IPS DF 19.7 (cell line): ENCODE data around the gene ARSJ.
"Not testable (repeated sequence)": the region's sequence is repeated elsewhere in the genome, so short reads cannot be mapped to it uniquely, and the experiment has no call there.

Experiments
- DNase-seq: peaks from one replicate; pipeline ENCODE4 v3.0.0-alpha.2; 2013; ENCODE audit warnings: low read depth, low spot score

Gene ARSJ

DNA sequence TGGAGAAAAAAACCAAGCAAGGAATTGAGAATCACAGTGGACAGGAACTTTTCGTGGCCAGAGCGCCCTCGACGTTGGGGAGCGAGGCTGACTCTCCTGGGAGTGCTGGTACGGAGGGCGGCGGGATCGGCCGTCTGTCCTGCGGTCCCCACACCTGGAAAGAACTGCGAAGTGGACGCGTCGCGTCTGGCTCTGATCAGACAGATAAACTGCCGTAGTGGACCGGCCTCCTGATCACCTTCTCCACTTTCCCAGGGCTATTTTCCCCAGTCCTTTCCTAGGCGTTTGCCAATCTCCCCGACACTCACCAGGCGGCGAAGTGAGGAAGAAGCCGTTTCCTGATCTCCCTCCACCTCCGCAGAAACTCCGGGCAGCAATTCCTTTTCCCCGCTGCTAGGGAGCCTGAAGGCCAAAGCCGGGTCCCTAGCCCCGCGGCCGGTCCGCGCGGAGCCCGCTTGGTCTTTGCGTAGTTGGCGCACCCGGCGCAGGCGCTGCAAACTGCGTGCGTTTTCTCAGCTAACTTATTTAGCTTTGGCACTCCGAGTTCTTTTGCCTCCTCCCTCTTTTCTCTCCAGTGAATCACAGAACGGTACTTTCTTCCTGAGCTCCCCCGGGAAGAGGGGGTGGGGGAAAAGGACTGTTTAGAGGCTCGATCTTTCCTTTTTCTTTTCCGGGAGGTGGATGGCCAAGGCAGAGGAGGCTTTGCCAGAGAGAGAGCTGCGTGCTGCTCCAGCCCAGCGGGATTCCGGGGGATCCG is at the start of gene ARSJ:
Gene ARSJ (minus strand): TSS at position 500 of the 757 bp plus-strand sequence. CDS start 813 bp downstream, outside the sequence.
- no peak for DNase-seq

DNA sequence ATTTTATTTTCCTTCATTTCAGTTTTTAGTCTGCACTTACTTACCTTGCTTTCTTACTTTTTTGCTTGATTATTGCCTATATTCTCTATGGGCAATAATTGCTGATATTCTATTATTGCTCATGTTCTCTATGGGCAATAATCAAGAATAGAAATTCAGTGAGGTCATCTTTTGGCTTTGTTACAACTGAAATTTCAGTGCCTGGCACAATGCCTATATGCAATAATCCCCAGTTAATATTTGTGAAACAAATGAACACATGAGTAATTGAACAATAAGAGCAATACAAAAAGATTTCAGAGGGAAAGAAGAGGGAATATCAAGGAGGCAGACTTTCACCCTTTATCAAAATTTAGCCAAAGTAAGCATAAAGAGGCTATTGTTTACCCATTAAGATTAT is 48.6 kb upstream of the ARSJ start:
- no peak for DNase-seq

DNA sequence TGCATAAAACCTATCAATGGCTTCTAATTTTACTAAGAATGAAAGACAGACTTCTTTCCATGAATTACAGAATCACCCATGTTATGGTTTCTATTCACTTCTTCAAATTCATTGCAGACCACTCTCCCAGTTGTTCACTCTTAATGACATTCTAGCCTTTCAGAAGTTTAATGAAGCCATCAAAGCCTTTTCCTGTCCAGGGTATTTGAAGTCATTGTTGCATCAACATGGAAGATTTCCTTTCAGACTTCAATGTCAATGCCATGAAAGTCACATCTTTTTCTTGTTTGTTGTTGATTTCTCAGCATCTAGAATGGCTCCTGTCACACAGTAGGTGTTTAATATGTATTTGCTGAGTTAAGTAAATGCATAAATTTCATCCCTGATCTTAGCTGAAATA is 48.1 kb upstream of the ARSJ start:
- DNase-seq = no peak

DNA sequence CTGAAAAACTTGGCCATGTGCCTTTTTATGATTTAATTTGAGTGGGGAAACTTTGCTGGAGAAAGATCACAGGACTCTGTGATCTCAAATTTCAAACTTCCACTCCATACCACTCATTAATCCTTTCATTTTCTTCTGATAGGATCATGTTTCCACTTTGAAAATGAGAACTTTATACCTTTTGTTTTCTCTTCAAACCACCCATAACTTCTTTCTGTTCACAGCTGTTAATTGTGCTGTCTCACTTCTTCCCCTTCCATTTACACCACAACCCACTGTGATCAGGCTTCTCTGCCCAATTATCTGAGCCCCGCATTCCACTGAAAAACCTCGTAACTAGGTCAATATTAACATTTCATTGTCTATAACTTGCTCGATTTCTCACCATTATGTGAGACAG is 47.0 kb upstream of the ARSJ start:
- DNase-seq = no peak

DNA sequence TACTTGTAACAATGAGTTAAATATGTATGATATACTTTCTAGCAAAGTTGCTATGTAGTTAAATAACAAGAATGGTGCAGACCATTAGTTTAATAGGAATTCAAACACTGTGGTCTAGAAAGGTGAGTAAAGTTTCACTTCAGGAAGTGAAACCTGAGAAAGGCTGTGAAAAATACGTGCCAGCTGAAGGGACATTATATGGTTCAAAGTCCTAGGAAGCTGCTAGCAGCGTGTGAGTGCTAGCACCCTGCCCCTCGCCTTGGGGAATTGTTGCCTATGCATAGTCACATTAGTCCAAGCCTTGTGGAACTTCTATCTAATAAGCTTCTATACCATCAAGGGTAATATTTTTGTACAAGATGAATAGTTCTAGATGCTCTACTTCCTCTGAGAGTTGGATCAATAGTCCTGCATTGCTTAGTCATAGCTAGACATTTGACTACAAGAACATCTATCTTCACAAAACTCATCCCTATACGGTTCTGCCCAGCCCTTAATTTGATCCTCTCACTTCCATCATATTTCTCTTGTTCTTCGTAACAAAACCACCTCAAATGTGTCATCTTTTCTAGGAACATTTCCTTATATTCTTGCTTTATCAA is 45.8 kb upstream of the ARSJ start:
- no peak for DNase-seq

DNA sequence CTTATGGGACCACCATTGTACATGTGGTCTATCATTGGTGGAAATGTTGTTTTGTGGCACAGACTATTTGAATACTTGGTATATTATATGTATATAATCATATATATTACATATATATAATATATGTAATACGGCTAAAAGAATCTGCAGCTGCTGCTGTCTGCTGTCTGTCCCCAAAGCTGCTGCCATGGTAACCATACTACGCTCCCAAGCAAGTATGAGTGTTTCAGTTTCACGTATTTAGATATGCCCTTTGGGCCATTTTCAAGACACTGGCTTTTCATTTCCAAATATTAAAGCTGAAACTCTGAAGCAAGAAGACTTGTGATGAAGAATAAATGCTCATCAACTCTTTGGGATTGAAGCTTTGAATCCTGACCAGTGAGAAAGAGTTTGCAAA is 42.0 kb upstream of the ARSJ start:
- DNase-seq = no peak

DNA sequence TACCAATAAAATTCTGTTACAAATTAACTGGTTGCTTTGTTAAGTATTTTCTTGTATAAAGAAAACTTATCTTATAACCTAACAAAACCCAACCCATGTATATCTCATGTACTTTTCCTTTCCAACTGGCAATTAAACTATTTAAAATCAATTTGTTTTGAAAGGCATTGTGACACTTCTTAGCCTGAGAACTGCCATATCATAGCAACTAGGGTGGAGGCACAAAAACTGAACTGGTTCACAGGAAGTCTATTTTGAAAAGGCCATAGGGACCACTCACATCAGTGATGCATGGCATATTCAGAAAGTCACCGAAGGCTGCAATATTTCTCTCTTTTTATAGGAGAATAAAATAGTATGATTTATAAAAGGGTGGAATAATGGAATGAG is 40.5 kb upstream of the ARSJ start:
- no peak for DNase-seq

DNA sequence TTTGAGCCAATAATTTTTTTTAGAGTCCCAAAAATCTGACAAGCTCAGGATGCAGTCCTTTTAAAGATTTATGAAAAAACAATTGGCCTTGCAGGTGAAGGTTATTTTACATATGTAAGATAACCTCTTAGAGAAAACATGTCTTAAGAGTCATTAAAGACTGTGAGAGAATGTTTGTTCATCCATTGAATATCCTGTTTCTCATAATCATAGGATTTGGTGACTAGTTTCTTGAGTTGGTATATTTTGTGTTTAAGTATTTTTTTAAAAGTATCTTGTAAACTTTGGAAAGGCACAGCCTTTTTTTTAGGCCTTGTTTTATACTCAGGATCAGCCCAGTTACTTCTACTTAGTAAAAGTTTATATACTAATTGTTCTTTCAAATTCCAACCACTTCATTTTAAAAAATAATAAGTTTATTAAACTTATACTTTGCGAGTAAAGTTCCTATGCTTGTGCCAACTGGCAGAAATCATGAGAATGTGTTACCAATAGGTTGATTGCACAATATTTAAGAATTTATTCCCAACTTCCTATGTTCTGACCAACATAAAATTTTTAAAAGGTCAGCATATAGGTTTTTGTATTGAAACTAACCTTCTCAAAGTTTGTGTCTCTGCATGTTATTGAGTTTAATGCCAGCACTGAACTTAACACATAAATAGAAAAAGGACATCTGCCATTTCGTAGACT is 40.0 kb upstream of the ARSJ start:
- DNase-seq = no peak

DNA sequence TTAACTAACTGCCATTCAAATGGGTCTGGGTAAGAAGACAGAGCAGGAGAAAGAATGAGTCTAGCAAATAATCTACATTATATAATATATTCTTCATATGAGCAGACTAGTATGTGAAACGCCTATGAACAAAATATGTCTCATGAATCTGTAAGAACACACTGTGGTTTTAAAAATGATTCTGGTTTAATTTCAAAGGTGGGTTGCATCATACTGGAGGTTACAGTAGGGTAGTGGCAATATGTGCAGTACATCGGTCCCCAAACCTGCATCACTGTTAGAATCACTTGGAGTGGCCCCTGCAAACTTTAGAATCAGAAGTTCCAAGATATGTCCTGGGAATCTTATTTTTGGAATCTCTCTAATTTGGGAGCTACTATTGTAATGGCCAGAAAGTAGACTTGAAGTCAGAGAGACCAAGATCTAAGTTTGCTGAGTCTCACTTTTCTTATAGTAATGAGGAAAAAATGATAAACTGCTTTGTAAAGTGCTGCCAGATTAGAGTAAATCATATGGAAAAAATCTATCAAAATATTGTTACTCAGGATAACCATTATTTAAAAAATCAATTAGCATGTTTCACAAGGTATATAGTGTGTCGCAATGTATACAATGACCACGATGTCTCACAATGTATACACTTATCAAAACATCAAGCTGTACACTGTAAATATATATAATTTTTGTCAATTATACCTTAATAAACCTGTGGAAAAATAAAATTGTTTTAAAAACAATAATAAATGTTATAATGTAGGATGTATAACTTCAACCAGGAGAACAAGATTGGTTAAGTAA is 37.9 kb upstream of the ARSJ start:
- no peak for DNase-seq

DNA sequence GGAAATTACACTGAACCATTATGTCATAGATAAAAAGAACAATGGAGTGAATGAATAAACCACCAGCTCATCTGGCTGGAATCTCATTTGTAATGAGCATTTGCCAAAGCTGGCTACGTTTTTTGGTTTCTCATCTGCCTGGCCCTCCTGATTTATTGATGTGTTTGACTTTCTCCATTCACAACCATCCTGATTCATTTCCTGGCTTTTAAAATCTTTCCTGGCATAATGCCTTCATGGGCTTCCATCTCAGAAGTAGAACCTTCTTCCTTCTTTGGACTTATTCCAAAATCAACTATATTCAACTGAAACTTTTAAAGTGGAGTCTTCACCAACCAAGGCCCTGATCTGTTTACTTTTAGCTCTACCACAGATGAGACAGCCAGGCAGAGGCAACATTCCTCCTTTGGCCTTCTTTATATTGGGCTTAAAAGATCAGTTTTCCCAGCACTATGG is 36.0 kb upstream of the ARSJ start:
- no peak for DNase-seq

DNA sequence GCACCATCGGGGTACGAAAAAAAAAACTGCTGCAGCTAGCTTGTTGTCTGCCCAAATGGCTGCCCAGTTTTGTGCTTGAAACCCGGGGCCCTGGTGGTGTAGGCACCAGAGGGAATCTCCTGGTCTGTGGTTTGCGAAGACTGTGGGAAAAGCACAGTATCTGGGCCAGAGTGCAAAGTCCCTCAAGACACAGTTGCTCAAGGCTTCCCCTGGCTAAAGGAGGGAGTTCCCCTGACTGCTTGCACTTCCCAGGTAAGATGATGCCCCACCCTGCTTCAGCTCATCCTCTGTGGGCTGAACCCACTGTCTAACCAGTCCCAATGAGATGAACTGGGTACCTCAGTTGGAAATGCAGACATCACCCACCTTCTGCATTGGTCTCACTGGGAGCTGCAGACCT is 33.8 kb upstream of the ARSJ start:
- DNase-seq = not testable (repeated sequence)

DNA sequence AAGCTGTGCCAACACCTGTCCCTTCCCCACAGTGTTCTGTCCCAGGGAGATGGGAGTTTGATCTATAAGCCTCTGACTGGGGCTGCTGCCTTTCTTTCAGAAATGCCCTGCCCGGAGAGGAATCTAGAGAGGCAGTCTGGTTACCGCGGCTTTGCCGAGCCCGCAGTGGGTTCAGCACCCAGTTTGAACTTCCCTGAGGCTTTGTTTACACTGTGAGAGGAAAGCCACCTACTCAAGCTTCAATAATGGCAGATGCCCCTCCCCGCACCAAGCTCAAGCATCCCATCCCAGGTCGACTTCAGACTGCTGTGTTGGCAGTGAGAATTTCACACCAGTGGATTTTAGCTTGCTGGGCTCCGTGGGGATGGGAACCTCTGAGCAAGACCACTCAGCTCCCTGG is 33.3 kb upstream of the ARSJ start:
- DNase-seq = no peak

DNA sequence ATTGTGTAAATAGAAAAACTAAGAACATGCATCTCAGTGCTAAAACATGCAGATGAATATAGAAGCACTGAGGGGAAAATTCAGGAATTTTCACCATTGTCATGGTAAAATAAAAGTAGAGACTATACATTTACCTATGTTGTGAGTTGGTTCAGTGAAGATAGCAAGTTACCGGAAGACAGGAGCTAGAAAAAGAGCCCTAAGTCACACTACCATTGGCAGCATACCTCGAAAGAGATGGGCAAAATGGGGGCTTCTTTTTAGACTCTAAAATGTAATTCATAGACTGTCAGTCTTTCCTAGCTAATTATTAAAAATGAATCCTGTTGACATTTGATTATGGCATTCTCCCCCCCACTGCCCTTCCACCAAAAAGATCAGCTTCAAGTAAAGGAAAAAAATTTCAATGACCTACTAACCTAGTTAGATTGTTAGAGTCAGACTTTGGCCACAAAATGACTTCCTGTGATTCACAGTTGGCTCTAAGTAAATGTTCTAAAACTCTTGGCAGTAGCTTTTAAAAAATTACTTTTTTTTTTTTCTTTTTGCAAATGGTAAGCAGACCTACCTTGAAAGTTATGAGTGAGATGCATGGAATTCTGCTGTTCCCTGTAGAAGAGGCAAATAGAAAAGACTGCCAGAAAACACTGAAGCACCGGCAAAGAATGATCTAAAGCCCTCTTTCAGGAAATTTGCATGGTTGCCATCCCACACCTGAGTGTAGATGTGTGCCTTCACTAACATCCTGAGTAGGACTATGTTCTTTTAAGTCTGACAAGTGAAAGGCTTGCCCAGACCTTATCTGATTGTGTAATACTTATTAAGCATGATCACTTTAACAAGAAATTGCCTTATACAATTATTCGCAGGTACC is 26.4 kb upstream of the ARSJ start:
- DNase-seq = no peak

DNA sequence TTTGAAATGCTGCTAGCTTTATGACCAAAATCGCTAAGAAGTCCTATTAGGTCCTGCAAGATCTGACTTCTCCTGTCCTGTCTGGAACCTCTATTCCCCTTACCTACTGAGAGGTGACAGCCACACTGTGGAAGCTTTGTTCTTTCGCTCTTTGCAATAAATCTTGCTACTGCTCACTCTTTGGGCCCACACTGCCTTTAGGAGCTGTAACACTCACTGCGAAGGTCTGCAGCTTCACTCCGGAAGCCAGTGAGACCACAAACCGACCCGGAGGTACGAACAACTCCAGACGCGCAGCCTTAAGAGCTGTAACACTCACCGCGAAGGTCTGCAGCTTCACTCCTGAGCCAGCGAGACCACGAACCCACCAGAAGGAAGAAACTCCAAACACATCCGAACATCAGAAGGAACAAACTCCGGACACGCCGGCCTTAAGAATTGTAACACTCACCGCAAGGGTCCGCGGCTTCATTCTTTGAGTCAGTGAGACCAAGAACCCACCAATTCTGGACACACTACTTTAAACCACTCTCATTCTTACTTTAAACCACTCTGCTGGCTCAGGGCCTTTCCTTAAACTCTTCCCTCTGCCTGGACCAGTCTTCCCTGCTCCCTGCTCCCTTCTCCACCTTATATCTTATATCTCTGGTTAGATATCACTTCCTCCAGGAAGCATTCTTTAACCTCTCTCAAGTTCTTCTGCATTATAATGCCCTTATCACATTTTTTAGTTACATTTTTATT is 25.2 kb upstream of the ARSJ start:
- not testable (repeated sequence) for DNase-seq

DNA sequence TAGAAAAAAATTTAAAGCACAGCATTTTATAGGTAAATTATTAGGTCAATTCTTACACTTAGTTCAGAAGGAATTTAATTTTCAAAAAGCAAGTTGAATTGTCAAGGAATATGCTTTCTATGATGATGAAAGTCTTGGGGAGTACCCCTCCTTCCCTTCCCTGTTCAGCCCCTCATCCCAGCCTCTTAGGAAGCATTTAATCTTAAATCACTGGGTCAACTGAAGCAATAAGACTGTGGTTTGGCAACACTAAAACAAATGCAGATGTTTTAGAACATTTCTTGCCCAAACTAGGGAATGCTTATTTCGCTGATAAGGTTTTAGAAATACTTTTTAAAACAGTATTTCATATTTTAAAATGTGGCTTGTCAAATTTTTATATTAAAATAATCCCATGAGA is 19.1 kb upstream of the ARSJ start:
- DNase-seq = no peak

DNA sequence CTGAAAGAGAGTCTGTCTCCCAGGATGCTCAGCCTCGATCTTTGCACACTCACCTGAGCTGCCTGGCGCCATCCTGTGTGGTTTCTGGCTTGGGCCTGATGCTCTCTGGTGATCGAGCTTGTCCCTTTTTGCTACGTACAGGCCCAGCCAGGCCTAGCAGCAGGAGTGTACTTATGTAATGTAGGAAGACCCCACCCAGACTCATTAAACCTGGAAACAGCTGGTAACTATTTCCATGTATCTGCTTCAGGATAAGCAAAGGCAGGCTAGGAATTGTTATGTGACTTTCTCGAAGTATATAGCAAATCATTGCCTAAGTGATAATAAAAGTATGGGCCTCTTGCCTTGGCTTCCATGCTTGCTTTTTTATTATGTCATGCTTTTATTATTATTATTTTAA is 18.6 kb upstream of the ARSJ start:
- DNase-seq = no peak

DNA sequence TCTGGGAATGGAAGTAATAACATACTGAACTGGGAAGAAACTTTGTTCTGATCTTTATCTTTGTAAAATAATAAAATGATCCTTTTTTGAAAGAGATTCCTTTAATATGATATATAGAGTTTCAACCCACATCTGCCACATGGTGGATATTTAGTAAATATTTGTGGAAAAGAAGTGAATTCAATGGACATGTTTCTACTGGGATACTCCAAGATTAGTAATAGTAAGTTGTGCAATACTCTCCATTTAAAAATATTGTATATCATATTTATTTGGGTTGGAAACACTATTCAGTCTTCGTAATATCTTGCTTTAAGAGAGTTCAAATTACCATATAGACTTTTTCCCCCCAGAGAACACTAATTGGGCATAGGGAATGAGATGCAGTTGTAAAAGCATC is 17.8 kb upstream of the ARSJ start:
- DNase-seq = no peak

DNA sequence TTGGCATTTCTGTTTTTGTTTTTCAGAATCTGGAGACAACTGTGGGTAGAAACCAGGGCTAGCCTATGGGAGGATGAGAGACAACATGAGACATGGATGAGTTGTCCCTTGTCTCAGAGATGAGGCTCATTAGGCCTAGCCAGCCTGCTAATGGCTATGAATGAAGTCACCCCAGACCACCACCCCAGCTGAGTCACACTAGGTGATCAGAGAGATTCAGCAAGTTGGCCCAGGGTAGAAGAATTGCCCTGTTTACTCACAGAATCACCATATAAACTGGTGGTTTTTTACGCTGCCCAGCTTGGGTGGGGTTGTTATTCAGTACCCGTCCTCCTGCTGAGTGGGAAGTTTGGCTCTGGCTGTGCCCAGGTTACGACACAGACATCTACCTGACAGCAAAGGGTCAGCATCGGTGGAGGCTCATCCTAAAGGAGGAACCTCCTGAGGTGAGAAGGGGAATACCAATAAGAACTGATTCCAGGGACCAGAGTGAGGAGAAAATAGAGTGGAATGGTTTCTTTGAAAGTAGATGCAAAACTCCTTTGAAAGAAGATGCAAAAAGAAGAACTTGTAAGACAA is 17.2 kb upstream of the ARSJ start:
- no peak for DNase-seq

DNA sequence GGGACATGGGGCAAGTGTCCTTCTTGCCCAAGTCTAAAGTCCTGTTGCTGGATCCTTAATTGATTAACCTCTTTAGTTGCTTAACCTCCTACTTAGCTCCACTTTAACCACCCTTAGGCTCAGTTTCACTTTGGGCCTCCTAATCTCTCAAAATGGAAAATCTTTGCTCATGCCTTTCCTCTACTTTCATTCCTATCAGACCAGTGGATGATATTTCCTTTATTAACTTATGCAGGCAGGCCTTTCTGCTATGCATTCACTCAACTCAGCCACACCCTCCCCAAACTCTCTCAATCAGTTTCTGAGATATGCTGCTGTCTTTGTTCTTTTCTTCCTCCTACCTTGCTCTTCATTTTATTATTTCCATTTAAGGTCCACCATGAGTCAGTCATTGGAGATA is 14.4 kb upstream of the ARSJ start:
- DNase-seq = no peak

DNA sequence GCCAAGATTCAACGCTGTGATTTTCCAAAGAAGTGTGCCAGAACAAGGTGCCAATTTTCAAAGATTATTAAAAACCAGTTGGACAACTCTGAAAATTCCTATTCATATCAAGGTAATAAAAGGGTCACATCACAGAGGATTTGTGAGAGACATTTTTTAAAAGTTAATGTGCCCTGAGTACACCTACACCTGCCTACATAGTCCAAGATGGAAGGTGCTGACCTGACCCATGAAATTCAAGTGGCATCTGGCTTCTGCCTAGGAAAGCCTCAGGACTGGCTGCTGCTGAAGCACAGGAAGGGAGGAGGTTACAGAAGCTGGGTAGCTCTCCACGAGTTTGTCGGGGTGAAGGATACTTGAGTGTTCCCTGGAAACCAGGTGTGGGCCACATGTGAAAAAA is 11.4 kb upstream of the ARSJ start:
- DNase-seq = no peak
